Measurements from ENCODE around the gene WNT2B.

- no peak for TF ChIP-seq CTCF (IDR thresholded peaks at IDR 0.05; ENCODE audit: low read depth, low read length)
- TF ChIP-seq EZH2phosphoT487 (IDR thresholded peaks at IDR 0.05; ENCODE audit: low read depth), result no peak
These were observed 20.6 kb upstream of the WNT2B start for GRCh38 chr1:112488141-112488540.

Data from OCI-LY3 (cell line).